Endothelial cell of hepatic sinusoid (primary cell): ENCODE measurements around the gene ADAMTS15.

Source experiments
- in situ Hi-C: cut with HindIII; loops from 2 replicates; pipeline ENCODE4 v1.10.0; 2017; ENCODE audit warnings: low sequenced_read_pairs

ADAMTS15 gene

DNA sequence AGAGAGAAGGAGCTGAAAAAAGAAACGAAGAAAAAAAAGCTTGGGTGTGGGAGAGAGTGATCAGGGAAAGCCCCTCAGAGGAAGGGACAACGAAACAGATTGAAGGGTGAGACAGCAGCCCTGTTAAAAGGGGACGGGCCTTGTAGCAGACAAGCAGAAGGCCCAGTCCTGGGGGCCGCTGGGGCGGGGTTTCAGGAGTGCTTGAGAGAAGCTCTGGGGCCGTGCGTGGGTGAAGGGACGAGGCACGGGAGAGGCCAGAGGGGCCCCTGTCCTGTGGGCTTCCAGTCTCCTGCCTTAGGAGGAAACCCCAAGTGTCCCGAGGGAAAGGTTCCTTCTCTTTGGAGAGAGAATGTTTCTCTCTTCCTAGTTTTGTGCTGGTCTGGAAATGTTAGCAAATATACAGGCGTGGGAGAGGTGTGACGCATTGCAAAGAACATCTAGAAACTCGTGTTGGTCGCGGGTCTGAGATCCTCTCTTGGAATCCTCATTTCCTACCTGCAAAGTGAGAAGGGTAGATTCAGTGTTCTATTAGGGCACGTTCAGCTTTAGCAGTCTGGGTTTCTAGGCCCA lies 28.6 kb downstream of the ADAMTS15 start:
- in situ Hi-C loops: no loop called here

DNA sequence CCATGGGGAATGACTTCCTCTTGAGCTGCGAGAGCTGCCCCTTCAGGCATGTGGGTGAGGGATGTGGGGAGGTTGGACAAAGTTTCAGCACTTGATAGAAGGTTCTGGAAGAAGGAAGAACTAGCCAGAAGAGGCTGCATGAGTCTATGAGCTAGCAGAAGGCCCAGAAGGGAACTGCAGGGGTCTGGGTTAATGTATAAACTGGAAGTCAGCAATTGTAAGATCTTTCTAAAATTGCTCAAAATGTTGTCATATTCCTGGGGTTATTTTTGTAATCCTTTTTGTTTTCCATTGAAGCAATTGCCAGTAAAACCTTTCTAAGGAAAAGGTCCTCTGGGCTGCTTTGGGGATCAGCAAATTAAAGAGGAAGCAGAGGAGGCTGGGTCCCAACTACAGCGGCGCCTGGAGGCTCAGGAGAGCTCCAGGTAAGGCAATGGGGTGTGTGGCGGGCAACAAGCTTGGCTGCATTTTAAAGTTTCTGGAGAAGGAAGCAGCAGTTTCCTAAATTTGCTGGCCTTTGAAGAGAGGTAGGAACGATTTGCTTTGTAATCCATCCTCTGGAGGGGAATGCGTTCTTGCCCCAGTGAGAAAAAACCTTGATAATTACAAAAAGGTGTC lies 29.2 kb downstream of the ADAMTS15 start:
- in situ Hi-C loops: no loop called here

DNA sequence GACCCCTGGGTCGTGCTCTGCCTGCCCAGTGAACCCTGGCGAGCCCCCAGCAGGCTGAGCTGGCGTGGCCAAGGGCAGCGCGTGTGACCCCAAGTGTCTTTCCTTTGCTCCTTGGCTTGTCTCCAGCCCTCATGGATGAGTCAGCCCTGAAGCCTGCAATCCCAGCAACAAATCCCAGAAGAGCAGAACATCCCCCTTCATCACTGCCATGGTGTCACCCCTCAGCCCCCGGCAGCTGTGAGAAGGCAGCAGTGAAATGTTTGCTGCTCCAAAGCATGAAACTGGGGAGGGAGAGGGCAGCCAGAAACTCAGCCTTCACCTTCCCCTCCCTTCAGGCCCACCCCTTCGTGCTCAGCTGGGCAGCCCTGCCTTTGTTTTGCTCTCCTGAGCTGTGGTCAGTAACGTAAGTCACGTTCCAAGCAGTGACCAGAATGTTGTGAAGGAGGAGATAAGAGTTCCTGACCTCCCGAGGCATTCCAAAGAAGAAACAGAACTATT lies 29.8 kb downstream of the ADAMTS15 start:
- in situ Hi-C loops: no loop called here

- in situ Hi-C loops: no loop called here
These were observed 30.4 kb downstream of the ADAMTS15 start for GRCh38 chr11:130478881-130479280.

DNA sequence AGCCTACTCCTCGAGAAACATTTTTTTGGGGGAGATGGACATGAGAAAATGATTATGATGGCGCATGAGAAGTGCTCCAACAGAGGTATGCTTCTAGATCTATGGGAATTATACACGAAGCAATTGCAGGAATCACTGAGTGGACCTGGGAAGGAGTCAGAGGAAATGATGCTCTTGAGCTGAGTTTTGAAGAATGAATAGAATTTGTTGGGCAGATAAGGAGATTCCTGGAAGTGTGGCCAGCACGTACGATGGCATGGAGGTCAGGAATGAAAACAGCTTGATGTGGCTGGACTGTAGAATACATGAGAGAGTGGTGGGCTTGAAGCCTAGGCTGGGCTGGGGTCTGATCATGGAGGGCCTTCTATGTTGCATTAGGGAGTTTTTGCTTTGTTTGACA lies 31.7 kb downstream of the ADAMTS15 start:
- in situ Hi-C loops: no loop called here

DNA sequence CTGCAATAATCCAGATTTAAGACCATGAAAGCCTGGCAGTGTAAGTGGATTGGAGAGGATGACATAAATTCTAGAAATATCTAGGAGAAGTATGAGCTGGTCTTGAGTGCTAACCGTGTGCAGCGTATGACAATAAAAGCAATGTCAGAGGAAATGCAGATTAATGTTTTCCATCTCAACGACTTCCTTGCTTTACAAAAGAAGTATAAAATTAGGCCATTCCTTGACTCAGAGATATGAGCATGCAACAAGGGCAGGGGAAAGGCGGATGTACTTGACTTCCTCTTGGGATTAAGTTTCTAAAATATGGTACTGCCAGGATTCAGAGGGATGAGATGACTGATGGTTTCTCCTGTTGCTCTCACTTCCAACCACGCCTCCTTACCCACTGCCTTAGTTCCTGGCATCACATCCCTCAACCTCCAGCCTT lies 32.3 kb downstream of the ADAMTS15 start:
- in situ Hi-C loops: no loop called here

DNA sequence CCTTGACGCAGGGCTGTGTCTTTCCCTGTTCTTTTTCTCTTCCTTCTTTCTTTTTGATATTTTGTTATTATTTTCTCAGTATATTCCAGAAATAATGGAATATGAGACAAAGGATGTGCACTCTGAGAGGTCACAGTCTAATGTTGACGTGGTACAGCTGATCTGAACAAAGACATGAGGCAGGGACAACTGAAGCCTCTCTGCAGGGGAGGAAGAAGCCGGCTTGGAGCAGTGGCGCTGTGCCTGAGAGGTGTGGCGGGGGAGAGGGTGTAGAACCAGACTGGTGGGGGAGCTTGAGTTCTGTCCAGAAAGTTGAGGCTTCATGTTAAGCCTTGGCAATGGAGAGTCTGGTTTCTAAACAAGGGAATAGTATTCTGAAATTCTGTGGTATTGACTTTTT lies 34.7 kb downstream of the ADAMTS15 start:
- in situ Hi-C loops: no loop called here

GRCh38 chr11:130485983-130486382 lies 37.5 kb downstream of the ADAMTS15 start:
- in situ Hi-C loops: no loop called here

DNA sequence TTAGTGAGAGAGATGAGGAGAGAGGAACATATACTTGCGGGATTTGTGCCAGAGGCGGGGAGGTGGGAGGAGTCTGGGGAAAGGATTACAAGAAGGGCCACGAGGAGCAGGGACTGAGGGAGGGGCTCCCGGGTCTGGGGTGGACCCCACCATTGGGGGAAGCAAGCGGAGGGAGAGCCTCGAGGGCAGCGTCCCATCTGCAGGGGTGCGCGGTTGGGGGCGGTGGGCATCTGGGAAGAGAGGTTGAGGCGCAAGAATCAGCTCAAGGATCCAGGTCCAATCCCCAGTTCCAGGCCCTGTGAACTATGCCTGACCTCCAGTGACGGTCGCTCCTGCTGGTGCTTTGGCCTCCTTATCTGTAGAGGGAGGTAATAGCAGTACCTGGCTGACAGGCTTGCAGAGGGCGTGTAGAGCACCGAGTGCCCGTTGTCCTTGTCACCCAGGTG lies 38.0 kb downstream of the ADAMTS15 start:
- in situ Hi-C loops: no loop called here

DNA sequence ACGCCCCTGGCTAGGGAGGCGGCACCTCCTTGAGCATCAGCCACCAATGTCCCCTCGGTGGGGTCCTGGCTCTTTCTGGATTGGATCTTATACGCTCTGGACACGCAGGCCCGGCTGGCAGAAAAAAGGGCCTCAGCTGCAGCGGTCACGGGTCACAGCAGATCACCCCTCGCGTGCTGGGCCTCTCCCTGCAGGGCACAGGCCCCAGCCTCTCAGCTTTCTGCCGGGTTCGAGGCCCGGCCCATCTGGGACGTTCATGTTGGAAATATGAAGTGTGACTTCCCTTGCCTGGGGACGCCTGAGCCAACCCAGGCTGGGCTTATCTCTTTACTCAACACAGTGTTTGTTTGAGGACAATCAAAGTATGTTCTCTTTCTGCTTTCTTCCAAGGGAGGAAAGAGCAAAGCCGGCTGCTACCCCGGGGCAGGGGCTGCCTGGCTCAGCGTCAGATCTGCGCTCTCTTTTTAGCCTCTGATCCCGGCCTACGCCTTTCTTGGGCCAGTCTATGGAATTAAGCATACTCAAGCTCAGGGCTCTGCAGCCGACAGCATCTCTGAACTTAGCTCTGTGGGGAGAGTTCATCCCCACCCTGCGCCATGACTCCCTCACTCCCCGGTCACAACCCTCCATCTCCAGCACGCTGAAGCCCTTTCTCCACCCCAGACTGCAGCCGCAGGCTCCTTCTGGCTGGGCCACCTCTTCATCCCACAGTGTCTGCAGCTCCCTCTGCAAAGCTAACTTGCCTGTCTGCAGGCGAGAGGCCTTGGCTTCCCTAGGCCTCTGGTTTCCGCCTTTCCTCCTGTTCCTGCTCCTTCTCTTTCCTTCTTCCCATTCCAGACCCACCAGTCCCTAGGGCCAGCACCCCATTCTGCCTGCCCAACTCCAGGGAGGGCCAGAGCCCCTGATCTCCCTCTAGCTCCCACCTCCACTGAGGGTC lies 38.8 kb downstream of the ADAMTS15 start:
- in situ Hi-C loops: no loop called here

- in situ Hi-C loops: no loop called here
These were observed 39.7 kb downstream of the ADAMTS15 start for GRCh38 chr11:130487924-130488815.

DNA sequence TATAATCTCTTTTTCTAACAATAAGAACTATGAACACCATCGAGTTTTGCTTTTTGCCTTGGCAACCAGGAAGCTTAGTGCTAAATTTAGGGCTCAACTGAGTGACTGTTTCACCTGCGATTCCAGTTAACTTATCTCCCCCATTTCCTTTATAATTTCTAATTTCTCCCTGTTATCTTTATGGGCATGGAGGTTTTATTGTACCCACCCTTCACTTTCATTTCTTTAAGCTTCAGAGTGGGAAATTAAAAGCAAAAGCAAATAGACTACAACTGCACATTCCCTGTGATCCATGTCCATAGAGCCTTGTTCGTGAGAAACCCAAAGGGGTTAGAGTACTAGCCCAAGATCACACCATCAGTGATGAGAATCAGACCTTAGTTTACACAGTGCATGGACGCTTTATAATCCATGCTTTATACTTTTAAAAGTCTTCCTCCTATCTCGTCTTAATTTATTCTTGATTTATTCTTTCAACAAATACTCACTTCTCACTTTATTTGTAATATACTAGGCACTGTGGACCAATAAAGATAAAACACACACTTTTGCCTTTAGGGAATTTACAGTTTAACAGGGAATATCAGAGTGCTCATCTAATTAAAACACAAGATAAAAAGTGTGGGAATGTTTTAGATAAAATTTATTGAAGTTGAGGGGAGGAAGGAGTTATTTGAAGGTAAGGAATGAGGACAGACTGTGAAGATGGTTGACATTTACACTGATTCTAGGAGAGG lies 40.6 kb downstream of the ADAMTS15 start:
- in situ Hi-C loops: no loop called here

- in situ Hi-C loops: no loop called here
These were observed 41.3 kb downstream of the ADAMTS15 start for GRCh38 chr11:130489716-130490115.

- in situ Hi-C loops: no loop called here
These were observed 42.4 kb downstream of the ADAMTS15 start for GRCh38 chr11:130490682-130491449.

DNA sequence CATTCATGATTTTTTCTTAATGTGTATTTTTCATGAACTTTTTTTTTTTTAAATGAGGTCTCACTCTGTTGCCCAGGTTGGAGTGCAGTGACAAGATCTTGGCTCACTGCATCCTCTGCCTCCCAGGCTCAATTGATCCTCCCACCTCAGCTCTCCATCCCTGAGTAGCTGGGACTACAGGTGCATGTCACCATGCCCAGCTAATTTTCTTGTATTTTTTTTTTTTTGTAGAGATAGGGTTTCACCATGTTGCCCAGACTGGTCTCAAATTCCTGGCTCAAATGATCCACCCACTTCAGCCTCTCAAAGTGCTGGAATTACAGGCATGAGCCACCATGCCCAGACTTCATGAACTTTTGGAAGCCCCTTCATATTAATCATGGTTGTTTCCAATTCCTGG lies 49.7 kb downstream of the ADAMTS15 start:
- in situ Hi-C loops: no loop called here

DNA sequence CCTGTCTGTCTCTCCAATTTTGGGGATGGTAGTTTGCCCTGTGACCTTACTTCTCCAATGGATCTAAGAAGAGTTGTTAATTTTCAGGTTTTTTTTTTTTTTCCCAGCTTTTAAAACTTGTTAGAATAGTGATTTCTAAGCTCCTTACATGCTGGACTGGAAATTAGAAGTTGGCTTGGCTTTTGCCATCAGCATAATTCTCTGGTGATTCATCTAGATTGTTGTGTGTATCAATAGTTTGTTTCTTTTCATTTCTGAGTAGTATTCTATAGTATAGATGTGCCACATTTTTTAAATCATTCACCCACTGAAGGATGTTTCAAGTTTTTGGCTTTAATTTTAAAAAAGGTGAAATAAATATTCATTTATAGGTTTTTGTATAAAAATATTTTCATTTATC lies 51.4 kb downstream of the ADAMTS15 start:
- in situ Hi-C loops: no loop called here

- in situ Hi-C loops: no loop called here
These were observed 55.9 kb downstream of the ADAMTS15 start for GRCh38 chr11:130504317-130504716.

GRCh38 chr11:130508913-130509312 lies 60.5 kb downstream of the ADAMTS15 start:
- in situ Hi-C loops: no loop called here

DNA sequence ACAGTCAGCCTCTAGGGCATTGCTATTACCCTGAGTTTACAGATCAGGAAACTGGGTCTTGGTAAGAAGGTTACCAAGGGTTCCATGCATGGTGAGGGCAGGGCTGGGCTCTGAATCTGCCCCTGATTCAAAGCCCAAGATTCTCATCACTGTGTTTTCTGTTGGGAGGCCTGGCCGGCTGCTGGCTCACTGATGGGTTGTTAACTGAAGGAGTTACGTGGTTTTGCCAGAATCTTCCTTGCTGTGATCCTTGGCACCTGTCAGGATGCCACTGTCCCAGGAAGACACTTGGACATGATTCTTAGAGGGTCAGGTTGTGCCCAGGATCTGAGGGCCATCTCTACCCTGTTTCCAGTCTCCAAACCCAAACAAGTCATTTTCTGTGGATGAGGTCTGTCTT lies 61.5 kb downstream of the ADAMTS15 start:
- in situ Hi-C loops: no loop called here
